Testis (tissue), 2 donors: ENCODE measurements around the gene TMEM106B.

ENCODE experiments used
- POLR2A ChIP-seq: fragments of 450-650 bp; IDR thresholded peaks from one replicate; pipeline ENCODE4 v1.6.1; 2017; ENCODE audit warnings: antibody characterized with exemption, mild to moderate bottlenecking, moderate library complexity
- TF ChIP-seq, protein P1 (sequence below), 3 experiments: fragments of 450-650 bp in 2 of 3; fragments of 200-600 bp in 1 of 3; sonication (generic) in 1 of 3; IDR thresholded peaks; one replicate each; pipeline ENCODE4 v1.5.1; 2016 to 2019; ENCODE audit warnings: antibody characterized with exemption in 3 of 3, mild to moderate bottlenecking in 2 of 3, moderate library complexity in 1 of 3

DNA sequence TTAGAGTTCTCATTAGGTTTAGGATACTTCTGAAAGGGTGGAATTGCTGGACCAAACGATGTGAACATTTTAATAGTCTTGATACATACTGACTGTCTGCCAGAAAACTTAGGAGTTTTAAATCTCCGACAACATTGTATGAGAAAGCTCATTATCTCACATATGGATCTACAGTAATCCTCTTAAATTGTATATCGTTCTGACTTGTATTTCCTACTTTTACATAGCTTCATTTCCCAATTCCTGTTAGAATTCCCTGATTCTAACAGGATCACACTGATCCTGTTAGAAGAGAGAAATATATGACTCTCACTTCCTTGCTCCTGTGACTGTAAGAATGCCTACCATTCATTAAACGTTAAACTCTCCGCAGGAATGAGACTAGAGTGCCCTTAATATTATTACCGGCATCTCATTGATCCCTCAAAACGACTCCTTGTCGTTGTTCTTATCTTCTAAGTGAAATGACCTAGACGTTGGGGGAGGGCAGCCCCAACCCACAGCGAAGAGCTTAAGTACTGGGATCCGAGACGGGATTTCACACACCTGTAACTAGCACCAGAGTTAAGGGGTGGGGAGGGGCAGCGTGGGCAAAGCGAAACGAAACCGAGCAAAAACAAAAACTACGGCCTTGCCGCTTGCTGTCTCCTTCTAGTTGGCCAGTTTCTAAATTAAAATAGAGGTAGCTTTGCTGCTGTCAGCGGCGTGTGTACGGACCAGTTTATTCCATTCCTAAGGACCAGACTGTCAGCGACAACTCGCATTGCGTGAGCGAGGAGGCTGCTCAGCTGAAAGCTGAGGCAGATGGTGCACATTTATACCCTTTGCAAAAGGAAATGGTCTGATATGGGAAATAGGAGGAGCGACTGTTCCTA lies 678 bp upstream of the TMEM106B start:
- TF ChIP-seq, protein P1, sequence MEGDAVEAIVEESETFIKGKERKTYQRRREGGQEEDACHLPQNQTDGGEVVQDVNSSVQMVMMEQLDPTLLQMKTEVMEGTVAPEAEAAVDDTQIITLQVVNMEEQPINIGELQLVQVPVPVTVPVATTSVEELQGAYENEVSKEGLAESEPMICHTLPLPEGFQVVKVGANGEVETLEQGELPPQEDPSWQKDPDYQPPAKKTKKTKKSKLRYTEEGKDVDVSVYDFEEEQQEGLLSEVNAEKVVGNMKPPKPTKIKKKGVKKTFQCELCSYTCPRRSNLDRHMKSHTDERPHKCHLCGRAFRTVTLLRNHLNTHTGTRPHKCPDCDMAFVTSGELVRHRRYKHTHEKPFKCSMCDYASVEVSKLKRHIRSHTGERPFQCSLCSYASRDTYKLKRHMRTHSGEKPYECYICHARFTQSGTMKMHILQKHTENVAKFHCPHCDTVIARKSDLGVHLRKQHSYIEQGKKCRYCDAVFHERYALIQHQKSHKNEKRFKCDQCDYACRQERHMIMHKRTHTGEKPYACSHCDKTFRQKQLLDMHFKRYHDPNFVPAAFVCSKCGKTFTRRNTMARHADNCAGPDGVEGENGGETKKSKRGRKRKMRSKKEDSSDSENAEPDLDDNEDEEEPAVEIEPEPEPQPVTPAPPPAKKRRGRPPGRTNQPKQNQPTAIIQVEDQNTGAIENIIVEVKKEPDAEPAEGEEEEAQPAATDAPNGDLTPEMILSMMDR (IDR thresholded peaks at IDR 0.05): no peak
- TF ChIP-seq POLR2A: no peak
